Pancreas (tissue), 10 donors: ENCODE measurements around the gene LRRC40. TPM values are rescaled to one million over a fixed set of nuclear protein-coding genes. Genes with fewer than 3 reads are reported as not detected.

ENCODE experiments used
- ATAC-seq, 4 donors: fragments of 200-7000 bp; cut with Tn5 transposase; one replicate each; pipeline versions ENCODE4 v1.8.0 to v1.9.1; 2020; ENCODE audit warnings: mild to moderate bottlenecking in 4 of 4, moderate library complexity in 4 of 4
- DNase-seq, 6 donors: peaks; one replicate each; pipeline ENCODE4 v3.0.0-alpha.2; 2020
- FAIRE-seq: peaks from 2 replicates; lab custom pipeline; 2012; peaks lifted over from hg19 to GRCh38; lab: Jason Lieb, UNC
- H3K27ac ChIP-seq, 4 donors: fragments of 200-600 bp; sonication (generic); 1 replicate in 3 of 4; 2 replicates in 1 of 4; pipeline versions ENCODE4 v1.5.0 to v1.8.0; 2020
- H3K27me3 ChIP-seq, 4 donors: fragments of 200-600 bp; one replicate each; pipeline ENCODE4 v1.8.0; 2021
- H3K36me3 ChIP-seq, 3 donors: fragments of 200-600 bp; sonication (generic) in 1 of 3; one replicate each; pipeline versions ENCODE4 v1.5.0 to v1.8.0; 2020 to 2021
- H3K4me1 ChIP-seq, 3 donors: fragments of 200-600 bp; one replicate each; pipeline ENCODE4 v1.8.0; 2021
- H3K4me3 ChIP-seq, 4 donors: fragments of 200-600 bp; sonication (generic) in 2 of 4; one replicate each; pipeline versions ENCODE4 v1.5.0 to v1.8.0; 2020 to 2021
- H3K9me3 ChIP-seq, 4 donors: fragments of 200-600 bp; one replicate each; pipeline ENCODE4 v1.8.0; 2021
- WGBS, 2 donors: extraction: QIAGEN DNeasy Blood & Tissue Kit; methylation state at CpG; one replicate each; pipeline ENCODE4 v1.1.7; 2013; 5-methylcytosine and 5-hydroxymethylcytosine counted together
- intact Hi-C, 3 donors: fragments of 100-400 bp; cut with DNase I; formaldehyde crosslinking; loops; one replicate each; pipeline versions ENCODE4 v1.11.1 to v1.14.2; 2022
- polyA plus RNA-seq, 2 donors: library from polyadenylated mRNA; stranded (reverse); fragments of 200-250 nt; gene quantifications; one replicate each; pipeline ENCODE4 v1.2.3, GENCODE V29; 2013
- total RNA-seq, 6 donors: library from RNA; stranded (reverse); fragmentation: NEBNext Ultra II Directional in 4 of 6; extraction: Animal tissue kit (Norgen Biotek cat#: 25700) in 4 of 6; gene quantifications; one replicate each; pipeline versions ENCODE4 v1.2.1 to v1.2.4, GENCODE V29; 2021 to 2023
- TF ChIP-seq, protein P1 (sequence below), 4 donors: fragments of 200-600 bp; sonication (generic) in 3 of 4; IDR thresholded peaks; one replicate each; pipeline versions ENCODE4 v1.5.0 to v1.8.0; 2021; ENCODE audit warnings: antibody characterized with exemption in 4 of 4
- donor health status: healthy with polysubstance abuse.
- donor health status: DM: no; HTN: no; CAD: no; lungs with moderate emphysema.
- donor health status: DM: no; HTN: no; CAD: no.
- donor health status: control.
- donor health status: control.
- donor health status: Bipolar disorder and iron deficiency.
- donor health status: DM: yes; HTN: yes; CAD: no.
- donor health status: DM: no; HTN: no; CAD: no.
- donor health status: DM: no; HTN: no; CAD: no.
- donor health status: DM: yes; HTN: yes; CAD: no.

Gene LRRC40
- 1 to 10 TPM; 2.8 to 5.6 (median 3.8) TPM for total RNA-seq
- 1 to 10 TPM; 3.3 to 5.7 TPM for polyA plus RNA-seq

DNA sequence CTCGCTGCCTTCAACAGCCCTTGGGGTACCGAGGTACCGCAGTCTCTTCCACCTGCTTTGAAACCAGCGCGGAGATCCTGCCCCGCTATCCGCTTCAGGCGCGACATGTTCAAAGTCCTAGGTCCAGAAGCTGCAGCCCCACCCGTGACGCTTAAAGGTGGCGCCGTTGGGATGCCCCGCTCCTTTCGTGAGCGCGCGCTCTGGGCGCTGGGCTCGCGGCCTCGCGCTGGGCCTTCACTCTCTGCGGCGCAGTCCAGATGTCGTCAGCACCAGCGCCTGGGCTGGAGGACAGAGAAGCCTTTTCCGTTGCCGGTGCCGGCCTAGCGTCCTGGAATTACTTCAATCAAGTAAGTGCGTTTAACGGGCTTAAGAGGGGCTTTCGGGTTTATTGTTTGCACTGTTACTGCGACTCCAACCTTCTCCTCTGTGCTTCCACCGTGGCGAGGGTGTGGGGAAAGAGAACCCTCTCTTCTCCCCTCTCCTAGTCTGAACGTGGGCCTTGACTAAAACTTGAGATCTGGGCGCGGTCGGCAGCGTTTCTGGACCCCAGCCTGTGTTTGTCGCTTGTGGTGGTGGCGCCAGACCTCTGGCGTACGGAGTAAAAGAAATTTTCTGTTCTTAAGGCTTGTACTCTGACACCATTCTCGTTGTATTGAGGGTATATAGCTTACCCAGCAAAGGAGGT is at the start of gene LRRC40:
LRRC40 (minus strand) TSS at position 146 of the 685 bp plus-strand sequence; CDS start at position 107, 39 bp downstream.
- H3K27me3 ChIP-seq, result no peaks in the 10 kb centered on the region
- no peaks in the 10 kb centered on the region for H3K9me3 ChIP-seq
- FAIRE-seq (no peak), ATAC-seq (peak; percentile 98 to 100 (median 100)), DNase-seq (peak; percentile 92 to 96 (median 95))
- H3K36me3 ChIP-seq, result no peaks in the 10 kb centered on the region
- 0% methylated on average over 47 of the region's 47 CpGs for WGBS, 2 donors
- intact Hi-C loops, result no loop called here
- TF ChIP-seq, protein P1, sequence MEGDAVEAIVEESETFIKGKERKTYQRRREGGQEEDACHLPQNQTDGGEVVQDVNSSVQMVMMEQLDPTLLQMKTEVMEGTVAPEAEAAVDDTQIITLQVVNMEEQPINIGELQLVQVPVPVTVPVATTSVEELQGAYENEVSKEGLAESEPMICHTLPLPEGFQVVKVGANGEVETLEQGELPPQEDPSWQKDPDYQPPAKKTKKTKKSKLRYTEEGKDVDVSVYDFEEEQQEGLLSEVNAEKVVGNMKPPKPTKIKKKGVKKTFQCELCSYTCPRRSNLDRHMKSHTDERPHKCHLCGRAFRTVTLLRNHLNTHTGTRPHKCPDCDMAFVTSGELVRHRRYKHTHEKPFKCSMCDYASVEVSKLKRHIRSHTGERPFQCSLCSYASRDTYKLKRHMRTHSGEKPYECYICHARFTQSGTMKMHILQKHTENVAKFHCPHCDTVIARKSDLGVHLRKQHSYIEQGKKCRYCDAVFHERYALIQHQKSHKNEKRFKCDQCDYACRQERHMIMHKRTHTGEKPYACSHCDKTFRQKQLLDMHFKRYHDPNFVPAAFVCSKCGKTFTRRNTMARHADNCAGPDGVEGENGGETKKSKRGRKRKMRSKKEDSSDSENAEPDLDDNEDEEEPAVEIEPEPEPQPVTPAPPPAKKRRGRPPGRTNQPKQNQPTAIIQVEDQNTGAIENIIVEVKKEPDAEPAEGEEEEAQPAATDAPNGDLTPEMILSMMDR (IDR thresholded peaks at IDR 0.05), result no peak
- H3K4me1 ChIP-seq, result peaks cover 0 to 26% (median 21%) of the 10 kb centered on the region in 3 donors
- peak within 1 kb of the TSS; percentile 37 to 70 (median 50) for H3K4me3 ChIP-seq
- peak within 1 kb of the TSS; percentile 73 to 88 (median 83) for H3K27ac ChIP-seq

DNA sequence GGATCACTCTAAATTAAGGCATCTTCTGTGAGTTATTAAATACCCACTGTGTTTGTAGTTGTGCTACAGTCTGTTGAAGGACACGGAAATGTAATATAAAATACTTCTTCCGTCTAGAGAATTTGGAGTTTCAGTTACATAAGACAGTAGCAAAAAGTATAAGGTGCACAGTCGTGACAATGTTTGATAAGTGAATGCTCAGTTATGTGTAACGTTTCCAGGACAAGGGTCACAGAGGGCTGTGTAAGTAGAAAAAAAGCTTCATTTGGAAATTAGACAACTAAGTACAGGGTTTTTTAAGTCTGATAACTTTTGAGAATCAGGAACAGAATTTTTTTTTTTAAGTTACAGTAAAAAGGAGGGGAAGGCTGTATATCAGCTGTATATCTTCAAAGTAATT is 43.4 kb upstream of the LRRC40 start:
- H3K4me3 ChIP-seq, result no peak overlapping the region
- peaks cover 2 to 70% (median 36%) of the 10 kb centered on the region in 3 donors for H3K36me3 ChIP-seq
- ATAC-seq (no peak), DNase-seq (no peak), FAIRE-seq (no peak)
- no peaks in the 10 kb centered on the region for H3K4me1 ChIP-seq
- 69 to 71% methylated on average over 4 of the region's 4 CpGs for WGBS, 2 donors
- intact Hi-C loops, result no loop called here
- no peak overlapping the region for H3K27ac ChIP-seq
- H3K9me3 ChIP-seq, result no peaks in the 10 kb centered on the region
- TF ChIP-seq, protein P1 (IDR thresholded peaks at IDR 0.05), result no peak
- H3K27me3 ChIP-seq, result no peaks in the 10 kb centered on the region

DNA sequence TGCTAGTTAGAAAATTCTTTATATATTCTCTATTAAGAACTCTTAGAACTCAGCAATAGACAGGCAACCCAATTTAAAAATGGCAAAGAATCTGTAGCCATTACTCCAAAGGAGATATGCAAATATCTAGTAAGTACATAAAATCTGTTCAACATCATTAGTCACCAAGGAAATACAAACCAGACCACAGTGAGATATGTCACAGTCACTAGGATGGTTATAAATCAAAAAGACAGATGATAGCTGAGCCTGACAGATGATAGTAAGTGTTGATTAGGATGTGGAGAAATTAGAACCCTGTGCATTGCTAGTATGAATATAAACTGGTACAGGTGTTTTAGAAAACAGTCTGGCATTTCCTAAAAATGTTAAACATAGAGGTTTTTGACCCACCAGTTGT is 42.4 kb upstream of the LRRC40 start:
- H3K4me3 ChIP-seq, result no peak overlapping the region
- ATAC-seq (no peak), DNase-seq (no peak), FAIRE-seq (no peak)
- peaks cover 3 to 73% (median 36%) of the 10 kb centered on the region in 3 donors for H3K36me3 ChIP-seq
- no peaks in the 10 kb centered on the region for H3K4me1 ChIP-seq
- TF ChIP-seq, protein P1 (IDR thresholded peaks at IDR 0.05), result no peak
- no peaks in the 10 kb centered on the region for H3K9me3 ChIP-seq
- intact Hi-C loops, result no loop called here
- no peaks in the 10 kb centered on the region for H3K27me3 ChIP-seq
- H3K27ac ChIP-seq, result no peak overlapping the region

DNA sequence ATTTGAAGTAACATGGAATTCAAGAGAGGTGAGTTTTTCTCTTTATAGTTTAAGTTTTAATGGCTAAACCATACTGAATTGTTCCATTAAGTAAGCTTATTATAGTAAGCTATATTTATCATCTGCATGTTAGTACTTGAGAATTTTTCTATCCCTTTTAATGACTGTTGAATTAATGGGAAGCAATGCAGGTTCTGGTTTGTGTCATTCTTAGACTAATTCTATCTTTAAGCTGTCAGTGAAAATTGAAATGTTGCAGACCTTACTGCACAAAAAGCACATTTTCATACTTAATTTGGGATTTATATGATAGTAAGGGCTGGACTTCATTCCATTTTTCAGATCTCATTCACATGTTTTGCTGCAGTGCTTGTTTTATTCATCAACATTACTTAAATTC is 41.7 kb upstream of the LRRC40 start:
- TF ChIP-seq, protein P1 (IDR thresholded peaks at IDR 0.05), result no peak
- H3K27ac ChIP-seq, result no peak overlapping the region
- H3K27me3 ChIP-seq, result no peaks in the 10 kb centered on the region
- intact Hi-C loops, result no loop called here
- no peak for ATAC-seq
- H3K4me1 ChIP-seq, result no peaks in the 10 kb centered on the region
- no peak for DNase-seq
- H3K36me3 ChIP-seq, result peaks cover 3 to 76% (median 40%) of the 10 kb centered on the region in 3 donors
- H3K4me3 ChIP-seq, result no peak overlapping the region
- FAIRE-seq, result no peak
- H3K9me3 ChIP-seq, result no peaks in the 10 kb centered on the region

DNA sequence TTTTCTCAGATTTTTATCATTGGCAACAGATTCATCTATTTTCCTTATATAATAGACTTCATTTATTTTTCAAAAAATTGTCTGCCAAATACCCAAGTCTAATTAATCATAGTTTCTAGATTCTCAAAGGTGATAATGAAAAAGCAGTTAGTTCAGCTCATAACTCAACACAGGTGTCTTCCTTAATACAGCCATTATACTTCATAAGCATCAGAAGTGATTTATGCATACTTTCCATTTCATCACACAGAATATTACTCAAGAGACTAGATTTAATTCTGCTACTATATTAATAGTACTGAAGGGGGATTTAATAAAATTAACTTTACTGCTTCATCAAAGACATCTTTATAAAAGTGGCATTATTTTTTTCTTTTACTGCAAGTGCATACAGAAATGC is 34.6 kb upstream of the LRRC40 start:
- intact Hi-C loops, result no loop called here
- Histone ChIP-seq H3K4me1 (no peaks in the 10 kb centered on the region), H3K36me3 (peaks cover 6 to 85% (median 47%) of the 10 kb centered on the region in 3 donors), H3K27me3 (no peaks in the 10 kb centered on the region), H3K27ac (no peak overlapping the region), H3K4me3 (no peak overlapping the region), H3K9me3 (no peaks in the 10 kb centered on the region)
- ATAC-seq (no peak), FAIRE-seq (no peak), DNase-seq (no peak)
- TF ChIP-seq, protein P1 (IDR thresholded peaks at IDR 0.05), result no peak
